Osteoblast (primary cell): ENCODE results near the gene RAD51B. TPM values are rescaled to one million over a fixed set of nuclear protein-coding genes. Genes with fewer than 3 reads are reported as not detected.

Source experiments
- DNase-seq: peaks from one replicate; pipeline ENCODE4 v3.0.0; 2011; ENCODE audit warnings: low spot score, mixed read lengths; ENCODE audit not compliant: insufficient read length; ENCODE audit errors: missing footprints
- H2AFZ ChIP-seq: 2 replicates; pipeline ENCODE4 v1.6.0; 2011; ENCODE audit warnings: mild to moderate bottlenecking, low read length
- H3K27ac ChIP-seq: 2 replicates; pipeline ENCODE4 v1.5.1; 2011; ENCODE audit warnings: mild to moderate bottlenecking, low read depth, low read length, moderate library complexity
- H3K27me3 ChIP-seq: 2 replicates; pipeline ENCODE4 v1.6.0; 2012; ENCODE audit warnings: mild to moderate bottlenecking, control low read depth, inconsistent platforms, low read length, moderate library complexity; ENCODE audit not compliant: insufficient read depth
- H3K36me3 ChIP-seq: 2 replicates; pipeline ENCODE4 v1.5.1; 2011; ENCODE audit warnings: mild to moderate bottlenecking, low read length, control low read depth, moderate library complexity; ENCODE audit not compliant: insufficient read depth
- H3K4me1 ChIP-seq: 2 replicates; pipeline ENCODE4 v1.5.1; 2011; ENCODE audit warnings: mild to moderate bottlenecking, low read length, control low read depth, moderate library complexity; ENCODE audit not compliant: insufficient read depth
- H3K4me2 ChIP-seq: 2 replicates; pipeline ENCODE4 v1.6.0; 2011; ENCODE audit warnings: mild to moderate bottlenecking, low read length; ENCODE audit not compliant: insufficient read depth
- H3K4me3 ChIP-seq: fragments of 200-600 bp; sonication (generic); 3 replicates; pipeline ENCODE4 v1.5.1; 2012; ENCODE audit warnings: mild to moderate bottlenecking, low read length, inconsistent platforms; ENCODE audit not compliant: insufficient read depth
- H3K79me2 ChIP-seq: 2 replicates; pipeline ENCODE4 v1.6.0; 2012; ENCODE audit warnings: mild to moderate bottlenecking, low read length, control low read depth, inconsistent platforms; ENCODE audit not compliant: insufficient read depth
- H3K9me3 ChIP-seq: 2 replicates; pipeline ENCODE4 v1.5.1; 2011; ENCODE audit warnings: low read depth, low read length, control low read depth
- H4K20me1 ChIP-seq: 2 replicates; pipeline ENCODE4 v1.6.0; 2012; ENCODE audit warnings: mild to moderate bottlenecking, low read length, control low read depth; ENCODE audit not compliant: insufficient read depth
- CTCF ChIP-seq: IDR thresholded peaks from 2 replicates; pipeline ENCODE4 v1.5.1; 2011; ENCODE audit warnings: mild to moderate bottlenecking, low read depth, low read length, moderate library complexity; ENCODE audit errors: extremely low read depth
- total RNA-seq: library from RNA; depleted of rRNA; stranded (reverse); fragments of >200 nt; gene quantifications from 2 replicates; pipeline ENCODE4 v1.2.3, GENCODE V29; 2012

Gene RAD51B
- total RNA-seq, 1 donor = 13.8 TPM

- no peaks in the 10 kb centered on the region for H3K9me3 ChIP-seq
- H3K4me1 ChIP-seq = peaks cover 25% of the 10 kb centered on the region
- DNase-seq = peak; percentile 39
- peak overlapping the region; percentile 25 for H3K4me2 ChIP-seq
- no peak for TF ChIP-seq CTCF
- H4K20me1 ChIP-seq = no peaks in the 10 kb centered on the region
- no peaks in the 10 kb centered on the region for H3K79me2 ChIP-seq
- H3K4me3 ChIP-seq = no peak overlapping the region
- no peaks in the 10 kb centered on the region for H3K27me3 ChIP-seq
- peak overlapping the region; percentile 67 for H3K27ac ChIP-seq
- H2AFZ ChIP-seq = no peak overlapping the region
- no peaks in the 10 kb centered on the region for H3K36me3 ChIP-seq
Observed at GRCh38 chr14:68379510-68380328, 560.1 kb downstream of the RAD51B start.

GRCh38 chr14:68380329-68380741, 560.8 kb downstream of the RAD51B start:
- no peak for TF ChIP-seq CTCF
- Histone ChIP-seq H4K20me1 (no peaks in the 10 kb centered on the region), H3K27me3 (no peaks in the 10 kb centered on the region), H3K9me3 (no peaks in the 10 kb centered on the region), H2AFZ (no peak overlapping the region), H3K4me1 (peaks cover 25% of the 10 kb centered on the region), H3K36me3 (no peaks in the 10 kb centered on the region), H3K79me2 (no peaks in the 10 kb centered on the region), H3K27ac (peak overlapping the region; percentile 67), H3K4me3 (no peak overlapping the region), H3K4me2 (peak overlapping the region; percentile 25)
- peak; percentile 44 for DNase-seq

GRCh38 chr14:68384335-68384734, 564.8 kb downstream of the RAD51B start:
- no peak overlapping the region for H3K4me2 ChIP-seq
- no peak overlapping the region for H2AFZ ChIP-seq
- no peak overlapping the region for H3K27ac ChIP-seq
- peaks cover 20% of the 10 kb centered on the region for H3K4me1 ChIP-seq
- no peaks in the 10 kb centered on the region for H3K79me2 ChIP-seq
- TF ChIP-seq CTCF = no peak
- H4K20me1 ChIP-seq = no peaks in the 10 kb centered on the region
- H3K9me3 ChIP-seq = no peaks in the 10 kb centered on the region
- H3K36me3 ChIP-seq = no peaks in the 10 kb centered on the region
- DNase-seq = no peak
- H3K27me3 ChIP-seq = no peaks in the 10 kb centered on the region
- no peak overlapping the region for H3K4me3 ChIP-seq

- Histone ChIP-seq H3K4me2 (no peak overlapping the region), H3K4me3 (no peak overlapping the region), H3K36me3 (no peaks in the 10 kb centered on the region), H4K20me1 (no peaks in the 10 kb centered on the region), H3K27ac (no peak overlapping the region), H3K9me3 (no peaks in the 10 kb centered on the region), H3K27me3 (no peaks in the 10 kb centered on the region), H3K4me1 (peaks cover 16% of the 10 kb centered on the region), H2AFZ (no peak overlapping the region), H3K79me2 (no peaks in the 10 kb centered on the region)
- no peak for DNase-seq
- no peak for TF ChIP-seq CTCF
Observed at GRCh38 chr14:68384881-68385280, 565.3 kb downstream of the RAD51B start.
